Pancreas (tissue), 10 donors: ENCODE data around the gene UBE3C. TPM values are rescaled to one million over a fixed set of nuclear protein-coding genes. Genes with fewer than 3 reads are reported as not detected.
"Not testable (repeated sequence)": the region's sequence is repeated elsewhere in the genome, so short reads cannot be mapped to it uniquely, and the experiment has no call there.

ENCODE experiments used
- ATAC-seq, 4 donors: fragments of 200-7000 bp; cut with Tn5 transposase; one replicate each; pipeline versions ENCODE4 v1.8.0 to v1.9.1; 2020; ENCODE audit warnings: mild to moderate bottlenecking in 4 of 4, moderate library complexity in 4 of 4
- DNase-seq, 6 donors: peaks; one replicate each; pipeline ENCODE4 v3.0.0-alpha.2; 2020
- FAIRE-seq: peaks from 2 replicates; lab custom pipeline; 2012; peaks lifted over from hg19 to GRCh38; lab: Jason Lieb, UNC
- H3K27ac ChIP-seq, 4 donors: fragments of 200-600 bp; sonication (generic); 1 replicate in 3 of 4; 2 replicates in 1 of 4; pipeline versions ENCODE4 v1.5.0 to v1.8.0; 2020
- H3K27me3 ChIP-seq, 4 donors: fragments of 200-600 bp; one replicate each; pipeline ENCODE4 v1.8.0; 2021
- H3K36me3 ChIP-seq, 3 donors: fragments of 200-600 bp; sonication (generic) in 1 of 3; one replicate each; pipeline versions ENCODE4 v1.5.0 to v1.8.0; 2020 to 2021
- H3K4me1 ChIP-seq, 3 donors: fragments of 200-600 bp; one replicate each; pipeline ENCODE4 v1.8.0; 2021
- H3K4me3 ChIP-seq, 4 donors: fragments of 200-600 bp; sonication (generic) in 2 of 4; one replicate each; pipeline versions ENCODE4 v1.5.0 to v1.8.0; 2020 to 2021
- H3K9me3 ChIP-seq, 4 donors: fragments of 200-600 bp; one replicate each; pipeline ENCODE4 v1.8.0; 2021
- WGBS, 2 donors: extraction: QIAGEN DNeasy Blood & Tissue Kit; methylation state at CpG; one replicate each; pipeline ENCODE4 v1.1.7; 2013; 5-methylcytosine and 5-hydroxymethylcytosine counted together
- intact Hi-C, 3 donors: fragments of 100-400 bp; cut with DNase I; formaldehyde crosslinking; loops; one replicate each; pipeline versions ENCODE4 v1.11.1 to v1.14.2; 2022
- polyA plus RNA-seq, 2 donors: library from polyadenylated mRNA; stranded (reverse); fragments of 200-250 nt; gene quantifications; one replicate each; pipeline ENCODE4 v1.2.3, GENCODE V29; 2013
- total RNA-seq, 6 donors: library from RNA; stranded (reverse); fragmentation: NEBNext Ultra II Directional in 4 of 6; extraction: Animal tissue kit (Norgen Biotek cat#: 25700) in 4 of 6; gene quantifications; one replicate each; pipeline versions ENCODE4 v1.2.1 to v1.2.4, GENCODE V29; 2021 to 2023
- TF ChIP-seq, protein P1 (sequence below), 4 donors: fragments of 200-600 bp; sonication (generic) in 3 of 4; IDR thresholded peaks; one replicate each; pipeline versions ENCODE4 v1.5.0 to v1.8.0; 2021; ENCODE audit warnings: antibody characterized with exemption in 4 of 4
- donor health status: healthy with polysubstance abuse.
- donor health status: DM: no; HTN: no; CAD: no; lungs with moderate emphysema.
- donor health status: DM: no; HTN: no; CAD: no.
- donor health status: control.
- donor health status: control.
- donor health status: Bipolar disorder and iron deficiency.
- donor health status: DM: yes; HTN: yes; CAD: no.
- donor health status: DM: no; HTN: no; CAD: no.
- donor health status: DM: no; HTN: no; CAD: no.
- donor health status: DM: yes; HTN: yes; CAD: no.

UBE3C gene
- total and polyA plus RNA-seq, 8 donors: 12.1 to 36.1 (median 23.1) TPM

- WGBS, 2 donors: 94 to 95% methylated on average over 14 of the region's 14 CpGs
Observed at GRCh38 chr7:157248659-157249058, 109.9 kb downstream of the UBE3C start.

GRCh38 chr7:157250605-157251228 is 112.0 kb downstream of the UBE3C start:
- ATAC-seq (peak; percentile 49 to 83 (median 74)), FAIRE-seq (no peak), DNase-seq (peak in 4 of 6 donors; percentile 25 to 51 (median 33))
- H3K27me3 ChIP-seq: no peaks in the 10 kb centered on the region
- H3K4me3 ChIP-seq: no peak overlapping the region
- no peak overlapping the region for H3K27ac ChIP-seq
- TF ChIP-seq, protein P1, sequence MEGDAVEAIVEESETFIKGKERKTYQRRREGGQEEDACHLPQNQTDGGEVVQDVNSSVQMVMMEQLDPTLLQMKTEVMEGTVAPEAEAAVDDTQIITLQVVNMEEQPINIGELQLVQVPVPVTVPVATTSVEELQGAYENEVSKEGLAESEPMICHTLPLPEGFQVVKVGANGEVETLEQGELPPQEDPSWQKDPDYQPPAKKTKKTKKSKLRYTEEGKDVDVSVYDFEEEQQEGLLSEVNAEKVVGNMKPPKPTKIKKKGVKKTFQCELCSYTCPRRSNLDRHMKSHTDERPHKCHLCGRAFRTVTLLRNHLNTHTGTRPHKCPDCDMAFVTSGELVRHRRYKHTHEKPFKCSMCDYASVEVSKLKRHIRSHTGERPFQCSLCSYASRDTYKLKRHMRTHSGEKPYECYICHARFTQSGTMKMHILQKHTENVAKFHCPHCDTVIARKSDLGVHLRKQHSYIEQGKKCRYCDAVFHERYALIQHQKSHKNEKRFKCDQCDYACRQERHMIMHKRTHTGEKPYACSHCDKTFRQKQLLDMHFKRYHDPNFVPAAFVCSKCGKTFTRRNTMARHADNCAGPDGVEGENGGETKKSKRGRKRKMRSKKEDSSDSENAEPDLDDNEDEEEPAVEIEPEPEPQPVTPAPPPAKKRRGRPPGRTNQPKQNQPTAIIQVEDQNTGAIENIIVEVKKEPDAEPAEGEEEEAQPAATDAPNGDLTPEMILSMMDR (IDR thresholded peaks at IDR 0.05): peak; percentile 60 to 67 (median 62)
- H3K4me1 ChIP-seq: peaks cover 0 to 3% (median 0%) of the 10 kb centered on the region in 3 donors
- H3K9me3 ChIP-seq: no peaks in the 10 kb centered on the region
- H3K36me3 ChIP-seq: peaks cover 0 to 11% (median 4%) of the 10 kb centered on the region in 3 donors
- intact Hi-C loops: no loop called here
- WGBS, 2 donors: 33 to 35% methylated on average over 9 of the region's 9 CpGs

More at GRCh38 chr7:157248659-157249058, 109.9 kb downstream of the UBE3C start:
- TF ChIP-seq, protein P1 (IDR thresholded peaks at IDR 0.05): no peak
- Histone ChIP-seq H3K36me3 (peaks cover 0 to 4% (median 0%) of the 10 kb centered on the region in 3 donors), H3K27me3 (no peaks in the 10 kb centered on the region), H3K4me1 (no peaks in the 10 kb centered on the region), H3K27ac (no peak overlapping the region), H3K4me3 (no peak overlapping the region), H3K9me3 (no peaks in the 10 kb centered on the region)
- DNase-seq (peak in 1 of 6 donors; percentile 37), FAIRE-seq (no peak), ATAC-seq (no peak)
- intact Hi-C loops: no loop called here

- WGBS, 2 donors: 93 to 95% methylated on average over 6 of the region's 6 CpGs
- peaks cover 0 to 18% (median 14%) of the 10 kb centered on the region in 3 donors for H3K36me3 ChIP-seq
- H3K4me1 ChIP-seq, H3K9me3 ChIP-seq, H3K4me3 ChIP-seq, DNase-seq, H3K27ac ChIP-seq, FAIRE-seq, H3K27me3 ChIP-seq, ATAC-seq, intact Hi-C loops: not testable (repeated sequence)
Observed at GRCh38 chr7:157251817-157252216, 113.1 kb downstream of the UBE3C start.

DNA sequence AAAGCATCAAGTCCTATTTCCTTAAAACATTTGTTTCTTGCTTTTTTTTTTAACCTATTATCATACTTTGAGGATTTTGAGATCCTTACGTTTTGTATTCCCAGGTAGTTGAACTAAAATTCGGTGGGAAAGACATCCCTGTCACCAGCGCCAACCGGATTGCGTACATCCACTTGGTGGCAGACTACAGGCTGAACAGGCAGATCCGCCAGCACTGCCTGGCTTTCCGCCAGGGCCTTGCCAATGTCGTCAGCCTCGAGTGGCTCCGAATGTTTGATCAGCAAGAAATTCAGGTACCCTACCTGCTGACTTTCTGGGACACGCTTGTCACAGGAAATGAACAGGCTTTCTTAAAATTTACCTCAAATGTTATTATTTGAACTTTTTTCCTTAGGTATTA is 115.1 kb downstream of the UBE3C start:
- 20 to 24% methylated on average over 11 of the region's 11 CpGs for WGBS, 2 donors

GRCh38 chr7:157254781-157255180 is 116.1 kb downstream of the UBE3C start:
- peaks cover 2 to 46% (median 10%) of the 10 kb centered on the region in 3 donors for H3K36me3 ChIP-seq
- FAIRE-seq, intact Hi-C loops, ATAC-seq, H3K27me3 ChIP-seq, H3K4me1 ChIP-seq, DNase-seq, H3K9me3 ChIP-seq, H3K27ac ChIP-seq, H3K4me3 ChIP-seq: not testable (repeated sequence)
- 92 to 96% methylated on average over 18 of the region's 18 CpGs for WGBS, 2 donors

More for the DNA sequence above, 115.1 kb downstream of the UBE3C start:
- no peak overlapping the region for H3K4me3 ChIP-seq
- TF ChIP-seq, protein P1 (IDR thresholded peaks at IDR 0.05): no peak
- no peaks in the 10 kb centered on the region for H3K27me3 ChIP-seq
- H3K36me3 ChIP-seq: peaks cover 2 to 37% (median 10%) of the 10 kb centered on the region in 3 donors
- intact Hi-C loops: no loop called here
- FAIRE-seq: no peak
- DNase-seq: peak; percentile 74 to 96 (median 90)
- ATAC-seq: peak; percentile 83 to 93 (median 90)
- H3K27ac ChIP-seq: no peak overlapping the region
- peaks cover 0 to 3% (median 0%) of the 10 kb centered on the region in 3 donors for H3K4me1 ChIP-seq
- no peaks in the 10 kb centered on the region for H3K9me3 ChIP-seq

- Histone ChIP-seq H3K27me3 (no peaks in the 10 kb centered on the region), H3K4me1 (peaks cover 0 to 3% (median 0%) of the 10 kb centered on the region in 3 donors), H3K9me3 (no peaks in the 10 kb centered on the region), H3K36me3 (peaks cover 2 to 48% (median 10%) of the 10 kb centered on the region in 3 donors), H3K27ac (no peak overlapping the region), H3K4me3 (no peak overlapping the region)
- no peak for DNase-seq
- WGBS, 2 donors: 44 to 45% methylated on average over 5 of the region's 5 CpGs
- TF ChIP-seq, protein P1 (IDR thresholded peaks at IDR 0.05): no peak
- no peak for FAIRE-seq
- ATAC-seq: no peak
- intact Hi-C loops: no loop called here
Observed at GRCh38 chr7:157255201-157255606, 116.5 kb downstream of the UBE3C start.
